SJSA1 (cell line): ENCODE data around the gene QRICH1. TPM values are rescaled to one million over a fixed set of nuclear protein-coding genes. Genes with fewer than 3 reads are reported as not detected.
"Not testable (repeated sequence)": the region's sequence is repeated elsewhere in the genome, so short reads cannot be mapped to it uniquely, and the experiment has no call there.

Experiments used
- DNase-seq, 2 experiments: peaks; one replicate each; pipeline ENCODE4 v3.0.0-alpha.2; 2015 to 2020; ENCODE audit warnings: low spot score in 2 of 2, low read depth in 1 of 2
- H3K27ac ChIP-seq: fragments of 250-450 bp; sonication (Bioruptor Pico); 2 replicates; pipeline ENCODE4 v1.5.1; 2020; ENCODE audit warnings: mild to moderate bottlenecking, moderate library complexity
- H3K27me3 ChIP-seq: fragments of 250-450 bp; sonication (Bioruptor Pico); replicated peaks from 2 replicates; pipeline ENCODE4 v1.5.1; 2020; ENCODE audit warnings: mild to moderate bottlenecking, moderate library complexity
- H3K36me3 ChIP-seq: fragments of 250-450 bp; sonication (Bioruptor Pico); 2 replicates; pipeline ENCODE4 v1.5.1; 2020; ENCODE audit warnings: mild to moderate bottlenecking
- H3K4me1 ChIP-seq: fragments of 250-450 bp; sonication (Bioruptor Pico); replicated peaks from 2 replicates; pipeline ENCODE4 v1.6.1; 2021; ENCODE audit warnings: mild to moderate bottlenecking
- H3K4me3 ChIP-seq: fragments of 250-450 bp; sonication (Bioruptor Pico); 2 replicates; pipeline ENCODE4 v1.5.1; 2020; ENCODE audit warnings: mild to moderate bottlenecking
- H3K9me3 ChIP-seq: fragments of 250-450 bp; sonication (Bioruptor Pico); replicated peaks from 2 replicates; pipeline ENCODE4 v1.5.1; 2020; ENCODE audit warnings: mild to moderate bottlenecking
- total RNA-seq: library from RNA; depleted of rRNA; stranded (reverse); fragments of >200 nt; shearing (Covaris generic); gene quantifications from 2 replicates; pipeline ENCODE4 v1.2.3, GENCODE V29; 2014

Gene QRICH1
- total RNA-seq, 1 experiment from 2014 or later = 77.3 TPM

- peak in 1 of 2 experiments; percentile 43 for DNase-seq
- no peaks in the 10 kb centered on the region for H3K9me3 ChIP-seq
- peaks cover 18% of the 10 kb centered on the region for H3K4me1 ChIP-seq
- H3K27me3 ChIP-seq = no peaks in the 10 kb centered on the region
- H3K36me3 ChIP-seq = peaks cover 60% of the 10 kb centered on the region
- H3K27ac ChIP-seq = no peak overlapping the region
- H3K4me3 ChIP-seq = no peak overlapping the region
These were observed 79.9 kb downstream of the QRICH1 start for GRCh38 chr3:49013738-49014660.

- H3K27me3 ChIP-seq = no peaks in the 10 kb centered on the region
- H3K27ac ChIP-seq = no peak overlapping the region
- peaks cover 12% of the 10 kb centered on the region for H3K4me1 ChIP-seq
- no peaks in the 10 kb centered on the region for H3K9me3 ChIP-seq
- H3K36me3 ChIP-seq = peaks cover 59% of the 10 kb centered on the region
- peak in 1 of 2 experiments; percentile 36 for DNase-seq
- H3K4me3 ChIP-seq = no peak overlapping the region
These were observed 80.6 kb downstream of the QRICH1 start for GRCh38 chr3:49013113-49013737.

GRCh38 chr3:49012441-49013017 lies 81.3 kb downstream of the QRICH1 start:
- no peak for DNase-seq
- Histone ChIP-seq H3K4me1 (peaks cover 9% of the 10 kb centered on the region), H3K9me3 (no peaks in the 10 kb centered on the region), H3K27me3 (no peaks in the 10 kb centered on the region), H3K27ac (no peak overlapping the region), H3K36me3 (peaks cover 60% of the 10 kb centered on the region), H3K4me3 (no peak overlapping the region)

GRCh38 chr3:49009396-49009795 lies 84.5 kb downstream of the QRICH1 start:
- no peak overlapping the region for H3K27ac ChIP-seq
- H3K9me3 ChIP-seq = no peaks in the 10 kb centered on the region
- H3K27me3 ChIP-seq = no peaks in the 10 kb centered on the region
- no peak for DNase-seq
- peaks cover 37% of the 10 kb centered on the region for H3K36me3 ChIP-seq
- H3K4me1 ChIP-seq = peaks cover 14% of the 10 kb centered on the region
- no peak overlapping the region for H3K4me3 ChIP-seq

GRCh38 chr3:49008627-49009026 lies 85.2 kb downstream of the QRICH1 start:
- Histone ChIP-seq H3K36me3 (peaks cover 29% of the 10 kb centered on the region), H3K4me1 (peaks cover 14% of the 10 kb centered on the region)
- DNase-seq, H3K27ac ChIP-seq, H3K9me3 ChIP-seq, H3K27me3 ChIP-seq, H3K4me3 ChIP-seq: not testable (repeated sequence)

GRCh38 chr3:49007771-49008528 lies 85.9 kb downstream of the QRICH1 start:
- Histone ChIP-seq H3K27me3 (no peaks in the 10 kb centered on the region), H3K27ac (peak overlapping the region; percentile 65; the same call in 1 of the 2 replicates), H3K4me1 (peaks cover 14% of the 10 kb centered on the region), H3K36me3 (peaks cover 23% of the 10 kb centered on the region), H3K9me3 (no peaks in the 10 kb centered on the region), H3K4me3 (peak overlapping the region; percentile 65)
- DNase-seq = peak; percentile 81 to 92

DNA sequence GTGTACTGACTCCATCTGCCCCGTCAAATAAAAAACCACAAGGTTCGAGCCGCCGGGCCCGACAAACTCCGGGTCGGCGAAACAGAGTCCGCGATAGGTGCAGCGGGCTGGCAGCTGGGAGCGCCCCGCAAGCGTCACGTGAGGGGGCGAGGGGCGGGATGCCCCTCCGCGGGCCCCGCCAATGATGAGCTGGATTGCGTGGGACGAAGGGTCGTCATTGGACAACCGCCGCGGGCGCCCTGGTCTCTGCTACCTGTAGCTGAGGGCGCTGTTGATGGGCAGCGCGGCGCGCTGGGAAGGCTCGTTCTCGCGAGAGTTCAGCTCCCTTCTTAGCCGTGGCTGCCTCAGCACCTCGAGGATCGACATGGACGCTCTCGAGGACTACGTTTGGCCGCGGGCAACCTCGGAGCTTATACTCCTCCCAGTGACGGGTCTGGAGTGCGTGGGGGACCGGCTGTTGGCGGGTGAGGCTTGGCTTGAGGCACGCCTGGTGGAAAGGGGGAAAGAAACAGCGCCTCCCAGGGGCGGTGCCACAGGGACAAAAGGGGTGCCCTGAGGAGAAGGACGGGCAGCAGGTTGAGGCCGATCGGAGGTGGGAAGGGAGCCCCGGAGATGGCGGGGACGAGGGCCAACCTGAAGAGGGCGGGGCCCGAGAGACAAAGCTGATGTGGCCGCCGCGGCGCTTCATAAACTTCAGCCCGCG lies 86.7 kb downstream of the QRICH1 start, which contains the start of gene WDR6:
Gene WDR6, plus strand, starts transcription at position 324 of the 703 bp plus-strand sequence. Its CDS starts 41 bp downstream, at position 365.
- Histone ChIP-seq H3K9me3 (no peaks in the 10 kb centered on the region), H3K4me3 (peak within 1 kb of the TSS; percentile 65), H3K27ac (peak within 1 kb of the TSS; percentile 65), H3K27me3 (no peaks in the 10 kb centered on the region), H3K36me3 (peaks cover 16% of the 10 kb centered on the region), H3K4me1 (peaks cover 14% of the 10 kb centered on the region)
- peak; percentile 94 to 96 for DNase-seq

- Histone ChIP-seq H3K9me3 (no peaks in the 10 kb centered on the region), H3K27me3 (no peaks in the 10 kb centered on the region), H3K36me3 (peaks cover 9% of the 10 kb centered on the region), H3K4me3 (peak overlapping the region; percentile 65), H3K4me1 (peaks cover 14% of the 10 kb centered on the region), H3K27ac (peak overlapping the region; percentile 37; the same call in 1 of the 2 replicates)
- no peak for DNase-seq
These were observed 87.3 kb downstream of the QRICH1 start for GRCh38 chr3:49006408-49007067.

GRCh38 chr3:49005998-49006397 lies 87.9 kb downstream of the QRICH1 start:
- Histone ChIP-seq H3K36me3 (peaks cover 8% of the 10 kb centered on the region; the same call in 1 of the 2 replicates), H3K27me3 (no peaks in the 10 kb centered on the region), H3K4me1 (peaks cover 14% of the 10 kb centered on the region), H3K27ac (no peak overlapping the region), H3K4me3 (no peak overlapping the region), H3K9me3 (no peaks in the 10 kb centered on the region)
- no peak for DNase-seq

DNA sequence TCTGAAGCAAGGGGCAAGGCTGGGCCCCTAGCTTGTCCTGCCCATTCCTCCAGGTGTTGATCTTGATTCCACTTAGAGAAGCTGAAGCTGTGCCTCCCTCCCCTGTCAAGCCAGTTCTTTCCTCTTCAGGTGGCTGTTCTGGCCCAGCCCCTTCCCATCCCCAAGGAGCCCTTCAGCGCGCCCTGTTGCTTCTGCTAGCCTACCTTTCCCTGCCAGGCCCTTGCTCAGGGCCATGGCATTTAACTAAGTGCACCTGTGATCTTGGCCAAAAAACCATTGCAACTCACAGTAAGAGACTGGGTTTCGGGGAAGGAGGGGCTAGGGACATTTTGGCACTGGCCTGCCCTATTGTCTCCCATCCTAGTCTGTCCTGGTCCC lies 88.6 kb downstream of the QRICH1 start:
- H3K36me3 ChIP-seq = peaks cover 8% of the 10 kb centered on the region; the same call in 1 of the 2 replicates
- no peak overlapping the region for H3K27ac ChIP-seq
- peaks cover 14% of the 10 kb centered on the region for H3K4me1 ChIP-seq
- DNase-seq = no peak
- no peaks in the 10 kb centered on the region for H3K9me3 ChIP-seq
- H3K27me3 ChIP-seq = no peaks in the 10 kb centered on the region
- H3K4me3 ChIP-seq = no peak overlapping the region

- no peak for DNase-seq
- Histone ChIP-seq H3K9me3 (no peaks in the 10 kb centered on the region), H3K27ac (no peak overlapping the region), H3K36me3 (peaks cover 8% of the 10 kb centered on the region; the same call in 1 of the 2 replicates), H3K27me3 (no peaks in the 10 kb centered on the region), H3K4me1 (peaks cover 14% of the 10 kb centered on the region), H3K4me3 (no peak overlapping the region)
These were observed 89.2 kb downstream of the QRICH1 start for GRCh38 chr3:49004352-49005302.
